OCI-LY7 (cell line): Measurements from ENCODE around the gene HIP1R. TPM values are rescaled to one million over a fixed set of nuclear protein-coding genes. Genes with fewer than 3 reads are reported as not detected.

Experiments used
- BruUV-seq: library from RNA; stranded (reverse); fragments of 400-500 nt; replicated peaks from 2 replicates; lab custom pipeline; 2021; lab: Mats Ljungman, UMichigan
- CTCF ChIA-PET: fragments of 300-600 bp; sonication (Branson Sonifier 250); formaldehyde crosslinking; loops from one replicate; lab custom pipeline; 2022; ENCODE audit warnings: antibody characterized with exemption; ENCODE audit not compliant: unreplicated experiment; lab: Charles Lee
- POLR2A ChIA-PET: fragments of 300-600 bp; sonication (Branson Sonifier 250); formaldehyde crosslinking; loops from one replicate; lab custom pipeline; 2022; ENCODE audit warnings: antibody characterized with exemption; lab: Charles Lee
- DNase-seq: peaks from one replicate; pipeline ENCODE4 v3.0.0-alpha.2; 2015; ENCODE audit warnings: low spot score
- H2AFZ ChIP-seq: fragments of 200-600 bp; sonication (generic), shearing (Covaris generic); 2 replicates; pipeline ENCODE4 v1.6.1; 2014; ENCODE audit warnings: mild to moderate bottlenecking, antibody characterized with exemption, low read length, moderate library complexity
- H3K27ac ChIP-seq: fragments of 200-600 bp; sonication (generic); 2 replicates; pipeline ENCODE4 v1.5.1; 2014; ENCODE audit warnings: mixed run types, low read depth, mild to moderate bottlenecking, moderate library complexity, low read length, inconsistent platforms; ENCODE audit not compliant: poor library complexity, severe bottlenecking
- H3K36me3 ChIP-seq: fragments of 200-600 bp; sonication (generic); 2 replicates; pipeline ENCODE4 v1.6.1; 2014; ENCODE audit warnings: mild to moderate bottlenecking, antibody characterized with exemption, low read length, moderate library complexity, mixed read lengths; ENCODE audit not compliant: insufficient read depth
- H3K4me1 ChIP-seq: fragments of 200-600 bp; sonication (generic); 2 replicates; pipeline ENCODE4 v1.5.1; 2014; ENCODE audit warnings: mild to moderate bottlenecking, low read length; ENCODE audit not compliant: insufficient read depth, poor library complexity, severe bottlenecking
- H3K4me2 ChIP-seq: fragments of 200-600 bp; sonication (generic); 2 replicates; pipeline ENCODE4 v1.6.1; 2014; ENCODE audit warnings: mild to moderate bottlenecking, low read length
- H3K4me3 ChIP-seq: fragments of 200-600 bp; sonication (generic); 2 replicates; pipeline ENCODE4 v1.5.1; 2014; ENCODE audit warnings: mild to moderate bottlenecking, low read depth, low read length; ENCODE audit not compliant: poor library complexity, severe bottlenecking
- H3K79me2 ChIP-seq: fragments of 200-600 bp; sonication (generic); 2 replicates; pipeline ENCODE4 v1.6.1; 2016; ENCODE audit warnings: low read depth, mild to moderate bottlenecking, low read length, moderate library complexity, mixed read lengths; ENCODE audit not compliant: insufficient read depth
- H3K9me2 ChIP-seq: fragments of 200-600 bp; sonication (generic); 2 replicates; pipeline ENCODE4 v1.6.1; 2016; ENCODE audit warnings: mild to moderate bottlenecking, low read length, mixed read lengths; ENCODE audit not compliant: insufficient read depth
- H3K9me3 ChIP-seq: fragments of 200-600 bp; sonication (generic); 2 replicates; pipeline ENCODE4 v1.6.1; 2014; ENCODE audit warnings: mild to moderate bottlenecking, mixed run types, low read length, mixed read lengths
- H4K20me1 ChIP-seq: fragments of 200-600 bp; sonication (generic); 2 replicates; pipeline ENCODE4 v1.6.1; 2014; ENCODE audit warnings: mild to moderate bottlenecking, antibody characterized with exemption, low read length, moderate library complexity, mixed read lengths; ENCODE audit not compliant: insufficient read depth
- EZH2phosphoT487 ChIP-seq: fragments of 200-600 bp; sonication (generic); IDR thresholded peaks from 2 replicates; pipeline ENCODE4 v1.6.1; 2018; ENCODE audit warnings: low read depth, borderline replicate concordance, mild to moderate bottlenecking, mixed run types, antibody characterized with exemption, low read length, moderate library complexity, mixed read lengths
- intact Hi-C: fragments of 100-400 bp; cut with micrococcal nuclease; formaldehyde crosslinking; loops from one replicate; pipeline ENCODE4 v1.10.0; 2022; ENCODE audit not compliant: unreplicated experiment
- total RNA-seq, 2 experiments: library from RNA; depleted of rRNA in 1 of 2; stranded (reverse); fragments of >200 nt in 1 of 2; shearing (Covaris generic) in 1 of 2; gene quantifications; 2 replicates each; pipeline ENCODE4 v1.2.3, GENCODE V29; 2014 to 2022
- TF ChIP-seq, protein P1 (sequence below): fragments of 200-600 bp; sonication (generic); conservative IDR thresholded peaks from 2 replicates; pipeline ENCODE4 v1.5.1; 2014; ENCODE audit warnings: mild to moderate bottlenecking, antibody characterized with exemption, low read length, moderate library complexity, mixed read lengths

HIP1R gene
- total RNA-seq, 2 experiments from 2014 or later = 56.5 to 66.4 TPM

DNA sequence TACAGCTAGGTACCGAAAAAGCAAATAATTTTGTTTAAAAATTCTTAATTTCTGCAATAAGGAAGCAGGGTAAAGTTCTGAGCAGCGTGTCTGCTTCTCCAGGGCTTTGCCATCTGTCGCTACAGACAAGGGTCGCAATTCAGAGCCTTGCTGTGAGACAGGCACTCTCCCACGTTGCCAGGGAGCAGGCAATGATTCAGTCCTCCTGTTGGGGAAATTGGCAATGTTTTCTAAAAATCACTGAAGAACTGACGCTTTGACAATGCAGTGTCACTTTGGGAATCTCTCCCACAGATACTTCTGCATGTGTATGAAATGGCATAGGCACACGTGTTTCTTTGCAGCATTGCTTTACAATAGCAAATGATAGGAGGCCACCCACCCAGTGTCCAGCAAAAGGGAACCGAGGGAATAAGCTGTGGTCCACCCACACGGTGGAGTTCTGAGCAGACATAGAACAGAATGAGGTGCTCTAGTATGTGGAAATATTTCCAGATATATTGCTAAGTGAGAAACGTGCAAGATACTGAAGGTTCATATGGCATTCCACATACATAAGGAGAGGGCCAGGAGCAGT is 16.0 kb upstream of the HIP1R start:
- Histone ChIP-seq H3K4me1 (peaks cover 40% of the 10 kb centered on the region), H4K20me1 (no peaks in the 10 kb centered on the region), H3K9me2 (no peaks in the 10 kb centered on the region), H3K4me3 (no peak overlapping the region), H2AFZ (no peak overlapping the region), H3K79me2 (no peaks in the 10 kb centered on the region), H3K27ac (no peak overlapping the region), H3K36me3 (no peaks in the 10 kb centered on the region), H3K4me2 (no peak overlapping the region), H3K9me3 (no peaks in the 10 kb centered on the region)
- BruUV-seq = no TSS peak
- no peak for DNase-seq
- TF ChIP-seq, protein P1, sequence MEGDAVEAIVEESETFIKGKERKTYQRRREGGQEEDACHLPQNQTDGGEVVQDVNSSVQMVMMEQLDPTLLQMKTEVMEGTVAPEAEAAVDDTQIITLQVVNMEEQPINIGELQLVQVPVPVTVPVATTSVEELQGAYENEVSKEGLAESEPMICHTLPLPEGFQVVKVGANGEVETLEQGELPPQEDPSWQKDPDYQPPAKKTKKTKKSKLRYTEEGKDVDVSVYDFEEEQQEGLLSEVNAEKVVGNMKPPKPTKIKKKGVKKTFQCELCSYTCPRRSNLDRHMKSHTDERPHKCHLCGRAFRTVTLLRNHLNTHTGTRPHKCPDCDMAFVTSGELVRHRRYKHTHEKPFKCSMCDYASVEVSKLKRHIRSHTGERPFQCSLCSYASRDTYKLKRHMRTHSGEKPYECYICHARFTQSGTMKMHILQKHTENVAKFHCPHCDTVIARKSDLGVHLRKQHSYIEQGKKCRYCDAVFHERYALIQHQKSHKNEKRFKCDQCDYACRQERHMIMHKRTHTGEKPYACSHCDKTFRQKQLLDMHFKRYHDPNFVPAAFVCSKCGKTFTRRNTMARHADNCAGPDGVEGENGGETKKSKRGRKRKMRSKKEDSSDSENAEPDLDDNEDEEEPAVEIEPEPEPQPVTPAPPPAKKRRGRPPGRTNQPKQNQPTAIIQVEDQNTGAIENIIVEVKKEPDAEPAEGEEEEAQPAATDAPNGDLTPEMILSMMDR = no peak
- no peak for TF ChIP-seq EZH2phosphoT487
- POLR2A ChIA-PET = interaction anchor here (0.6 to 1.6 kb wide), 2 partner anchors 52 to 53 kb away, joined by 4 read pairs; no protein-coding TSS in a partner anchor
- CTCF ChIA-PET = no interaction called here
- intact Hi-C loops = no loop called here

DNA sequence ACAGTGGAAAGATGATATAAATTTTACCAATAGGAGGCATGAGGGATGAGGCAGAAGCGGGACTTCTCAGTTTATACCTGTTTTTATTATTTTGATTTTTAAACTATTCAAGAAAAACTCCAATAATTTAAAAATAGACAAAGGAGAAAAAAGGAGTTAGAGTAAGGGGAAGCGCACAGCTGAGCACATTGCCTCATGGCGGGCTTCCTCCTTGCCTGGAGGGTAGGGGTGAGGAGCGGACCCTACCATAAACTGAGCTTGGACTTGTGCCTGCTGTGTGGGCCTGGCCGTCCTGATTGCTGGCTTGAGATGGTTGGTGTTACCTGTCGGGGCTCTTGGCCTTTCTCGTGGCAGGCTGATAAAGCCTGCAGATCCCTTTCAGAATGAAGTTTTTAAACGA is 15.1 kb upstream of the HIP1R start:
- H4K20me1 ChIP-seq = no peaks in the 10 kb centered on the region
- DNase-seq = no peak
- no TSS peak for BruUV-seq
- CTCF ChIA-PET = no interaction called here
- H3K79me2 ChIP-seq = no peaks in the 10 kb centered on the region
- peak overlapping the region; percentile 80 for H3K4me2 ChIP-seq
- peak overlapping the region; percentile 85; the same call in 1 of the 2 replicates for H2AFZ ChIP-seq
- H3K36me3 ChIP-seq = no peaks in the 10 kb centered on the region
- POLR2A ChIA-PET = interaction anchor here (0.5 to 1.6 kb wide), 5 partner anchors 45 to 472 kb away, joined by 3 to 5 read pairs (median 4); no protein-coding TSS in a partner anchor
- peaks cover 43% of the 10 kb centered on the region for H3K4me1 ChIP-seq
- H3K27ac ChIP-seq = no peak overlapping the region
- H3K4me3 ChIP-seq = no peak overlapping the region
- intact Hi-C loops = no loop called here
- H3K9me2 ChIP-seq = no peaks in the 10 kb centered on the region
- TF ChIP-seq EZH2phosphoT487 = no peak
- TF ChIP-seq, protein P1 = no peak
- H3K9me3 ChIP-seq = no peaks in the 10 kb centered on the region

DNA sequence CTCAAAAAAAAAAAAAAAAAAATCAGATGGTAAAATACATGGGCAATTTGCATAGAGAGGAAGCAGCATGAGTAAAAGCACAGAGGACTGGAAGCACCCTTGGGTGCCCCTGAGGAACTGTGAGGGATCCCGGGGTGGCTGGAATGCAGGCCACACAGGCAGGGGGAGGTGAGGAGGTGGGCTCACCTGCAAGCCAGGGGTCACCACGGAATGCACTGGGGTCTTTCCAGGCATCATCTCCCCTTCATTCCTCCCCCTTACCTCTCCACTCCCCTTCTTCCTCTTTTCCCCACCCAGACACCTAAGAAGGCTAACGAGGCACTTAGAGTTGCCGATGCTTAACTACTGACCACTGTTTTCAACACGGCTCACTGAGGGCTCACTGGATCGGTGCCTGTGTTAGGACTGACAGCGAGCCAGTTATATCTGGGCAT is 14.4 kb upstream of the HIP1R start:
- no peaks in the 10 kb centered on the region for H3K36me3 ChIP-seq
- DNase-seq = peak; percentile 73
- CTCF ChIA-PET = no interaction called here
- H3K27ac ChIP-seq = peak overlapping the region; percentile 54
- H3K4me2 ChIP-seq = peak overlapping the region; percentile 80
- peaks cover 44% of the 10 kb centered on the region for H3K4me1 ChIP-seq
- H3K9me2 ChIP-seq = no peaks in the 10 kb centered on the region
- H3K79me2 ChIP-seq = no peaks in the 10 kb centered on the region
- POLR2A ChIA-PET = interaction anchor here (0.6 to 1.6 kb wide), 4 partner anchors 18 to 51 kb away, joined by 3 to 4 read pairs (median 3); no protein-coding TSS in a partner anchor
- intact Hi-C loops = no loop called here
- no peaks in the 10 kb centered on the region for H4K20me1 ChIP-seq
- H2AFZ ChIP-seq = peak overlapping the region; percentile 85
- H3K9me3 ChIP-seq = no peaks in the 10 kb centered on the region
- peak overlapping the region; percentile 49 for H3K4me3 ChIP-seq
- no peak for TF ChIP-seq EZH2phosphoT487
- TF ChIP-seq, protein P1 = no peak
- BruUV-seq = no TSS peak
